H9 (cell line): ENCODE results near the gene ZNF70. TPM values are rescaled to one million over a fixed set of nuclear protein-coding genes. Genes with fewer than 3 reads are reported as not detected.

ENCODE experiments used
- DNase-seq: peaks from one replicate; pipeline ENCODE4 v3.0.0-alpha.2; 2017
- H2AFZ ChIP-seq: one replicate; pipeline ENCODE4 v1.6.1; 2013; ENCODE audit warnings: mild to moderate bottlenecking, low read length, control low read depth, moderate library complexity
- H2AK5ac ChIP-seq: 2 replicates; pipeline ENCODE4 v1.6.1; 2013; ENCODE audit warnings: low read length, control low read depth, mixed read lengths; ENCODE audit not compliant: insufficient read length
- H2BK120ac ChIP-seq: one replicate; pipeline ENCODE4 v1.6.1; 2013; ENCODE audit warnings: low read depth, mild to moderate bottlenecking, low read length, control low read depth, inconsistent platforms; ENCODE audit not compliant: poor library complexity, severe bottlenecking
- H2BK12ac ChIP-seq: 2 replicates; pipeline ENCODE4 v1.6.1; 2013; ENCODE audit warnings: low read length, control low read depth, mixed read lengths, low read depth; ENCODE audit not compliant: insufficient read length
- H2BK15ac ChIP-seq: 2 replicates; pipeline ENCODE4 v1.6.1; 2013; ENCODE audit warnings: low read depth, low read length, control low read depth
- H2BK20ac ChIP-seq: one replicate; pipeline ENCODE4 v1.6.1; 2013; ENCODE audit warnings: low read depth, mild to moderate bottlenecking, low read length, control low read depth, inconsistent platforms; ENCODE audit not compliant: poor library complexity, severe bottlenecking
- H2BK5ac ChIP-seq: 2 replicates; pipeline ENCODE4 v1.6.1; 2013; ENCODE audit warnings: low read length, control low read depth, mixed read lengths; ENCODE audit not compliant: insufficient read length
- H3K14ac ChIP-seq: 2 replicates; pipeline ENCODE4 v1.6.1; 2013; ENCODE audit warnings: low read length, control low read depth; ENCODE audit not compliant: insufficient read depth
- H3K18ac ChIP-seq: 2 replicates; pipeline ENCODE4 v1.6.1; 2013; ENCODE audit warnings: low read depth, mild to moderate bottlenecking, mixed read lengths, low read length, control low read depth; ENCODE audit not compliant: insufficient read length
- H3K23ac ChIP-seq: 2 replicates; pipeline ENCODE4 v1.6.1; 2013; ENCODE audit warnings: low read length, control low read depth, mixed read lengths, low read depth; ENCODE audit not compliant: insufficient read length
- H3K23me2 ChIP-seq: 2 replicates; pipeline ENCODE4 v1.6.1; 2013; ENCODE audit warnings: low read depth, mild to moderate bottlenecking, mixed read lengths, low read length, control low read depth; ENCODE audit not compliant: insufficient read length, poor library complexity, severe bottlenecking
- H3K27ac ChIP-seq: 2 replicates; pipeline ENCODE4 v1.5.1; 2013; ENCODE audit warnings: low read length, control low read depth, mixed read lengths, low read depth; ENCODE audit not compliant: insufficient read length
- H3K27me3 ChIP-seq: 2 replicates; pipeline ENCODE4 v1.6.1; 2013; ENCODE audit warnings: low read length, control low read depth, inconsistent platforms; ENCODE audit not compliant: insufficient read depth
- H3K4ac ChIP-seq: 2 replicates; pipeline ENCODE4 v1.6.1; 2013; ENCODE audit warnings: low read depth, mild to moderate bottlenecking, control low read depth, inconsistent platforms, low read length, moderate library complexity
- H3K4me1 ChIP-seq: 2 replicates; pipeline ENCODE4 v1.6.1; 2013; ENCODE audit warnings: low read length, control low read depth, inconsistent platforms; ENCODE audit not compliant: insufficient read depth
- H3K4me2 ChIP-seq: 2 replicates; pipeline ENCODE4 v1.6.1; 2013; ENCODE audit warnings: low read length, control low read depth, mixed read lengths; ENCODE audit not compliant: insufficient read length, insufficient read depth
- H3K56ac ChIP-seq: 2 replicates; pipeline ENCODE4 v1.6.1; 2013; ENCODE audit warnings: low read depth, mild to moderate bottlenecking, mixed read lengths, low read length, control low read depth; ENCODE audit not compliant: insufficient read length
- H3K79me1 ChIP-seq: 2 replicates; pipeline ENCODE4 v1.6.1; 2013; ENCODE audit warnings: low read depth, mild to moderate bottlenecking, moderate library complexity, low read length, control low read depth, inconsistent platforms; ENCODE audit not compliant: insufficient read depth, poor library complexity, severe bottlenecking
- H3K79me2 ChIP-seq: 2 replicates; pipeline ENCODE4 v1.6.1; 2013; ENCODE audit warnings: low read length, control low read depth, inconsistent platforms; ENCODE audit not compliant: insufficient read depth
- H3K9ac ChIP-seq: 2 replicates; pipeline ENCODE4 v1.6.1; 2013; ENCODE audit warnings: low read length, control low read depth, mixed read lengths; ENCODE audit not compliant: insufficient read length; ENCODE audit errors: extremely low read depth
- H3K9me3 ChIP-seq: one replicate; pipeline ENCODE4 v1.6.1; 2013; ENCODE audit warnings: low read depth, low read length, inconsistent platforms; ENCODE audit not compliant: control insufficient read depth
- H3T11ph ChIP-seq: one replicate; pipeline ENCODE4 v1.6.1; 2013; ENCODE audit warnings: mild to moderate bottlenecking, low read length, control low read depth, inconsistent platforms
- H4K20me1 ChIP-seq: one replicate; pipeline ENCODE4 v1.6.1; 2013; ENCODE audit not compliant: control insufficient read depth, insufficient read length, insufficient read depth
- H4K5ac ChIP-seq: 2 replicates; pipeline ENCODE4 v1.6.1; 2013; ENCODE audit warnings: low read depth, mild to moderate bottlenecking, mixed read lengths, low read length, control low read depth; ENCODE audit not compliant: insufficient read length
- H4K8ac ChIP-seq: replicated peaks from 2 replicates; pipeline ENCODE4 v1.6.1; 2013; ENCODE audit warnings: low read length, control low read depth, mixed read lengths, low read depth; ENCODE audit not compliant: insufficient read length
- H4K91ac ChIP-seq: 2 replicates; pipeline ENCODE4 v1.6.1; 2013; ENCODE audit warnings: low read depth, mild to moderate bottlenecking, moderate library complexity, mixed read lengths, low read length, control low read depth; ENCODE audit not compliant: insufficient read length
- H3K27ac Mint-ChIP-seq, 3 experiments: 2 replicates in 2 of 3; 3 replicates in 1 of 3; pipeline ENCODE4 v1.8.0; 2020 to 2021; ENCODE audit warnings: mixed read lengths in 3 of 3, mild to moderate bottlenecking in 1 of 3, moderate library complexity in 1 of 3
- H3K27me3 Mint-ChIP-seq: 2 replicates; pipeline ENCODE4 v1.8.0; 2021; ENCODE audit warnings: low read depth, mild to moderate bottlenecking, moderate library complexity, mixed read lengths
- H3K36me3 Mint-ChIP-seq, 3 experiments: 2 replicates in 2 of 3; 3 replicates in 1 of 3; pipeline ENCODE4 v1.8.0; 2020 to 2021; ENCODE audit warnings: low read depth in 3 of 3, mixed read lengths in 3 of 3; ENCODE audit not compliant: insufficient read depth in 1 of 3
- H3K4me1 Mint-ChIP-seq, 2 experiments: 2 replicates each; pipeline ENCODE4 v1.8.0; 2020; ENCODE audit warnings: mixed read lengths in 2 of 2
- H3K4me3 Mint-ChIP-seq, 2 experiments: 2 replicates in 1 of 2; 3 replicates in 1 of 2; pipeline ENCODE4 v1.8.0; 2020 to 2021; ENCODE audit warnings: mild to moderate bottlenecking in 2 of 2, mixed read lengths in 2 of 2, moderate library complexity in 1 of 2
- H3K9me3 Mint-ChIP-seq, 2 experiments: 2 replicates in 1 of 2; 3 replicates in 1 of 2; pipeline ENCODE4 v1.8.0; 2020; ENCODE audit warnings: mild to moderate bottlenecking in 2 of 2, mixed read lengths in 2 of 2, moderate library complexity in 1 of 2
- WGBS: extraction: QIAGEN DNeasy Blood & Tissue Kit; methylation state at CpG from one replicate; pipeline ENCODE4 v1.1.7; 2013; ENCODE audit warnings: missing lambda C conversion rate, low lambda C conversion rate, mixed read lengths; ENCODE audit not compliant: insufficient read length; ENCODE audit errors: extremely low coverage; 5-methylcytosine and 5-hydroxymethylcytosine counted together
- total RNA-seq: library from RNA; stranded (reverse); gene quantifications from 2 replicates; pipeline ENCODE4 v1.2.1, GENCODE V29; 2021
- TF ChIP-seq, protein P1 (sequence below): fragments of 200-600 bp; sonication (generic); conservative IDR thresholded peaks from 3 replicates; pipeline ENCODE4 v1.8.0; 2021; ENCODE audit warnings: antibody characterized with exemption, mild to moderate bottlenecking

The ZNF70 gene
- total RNA-seq, 1 experiment from 2014 or later: 3.5 TPM

DNA sequence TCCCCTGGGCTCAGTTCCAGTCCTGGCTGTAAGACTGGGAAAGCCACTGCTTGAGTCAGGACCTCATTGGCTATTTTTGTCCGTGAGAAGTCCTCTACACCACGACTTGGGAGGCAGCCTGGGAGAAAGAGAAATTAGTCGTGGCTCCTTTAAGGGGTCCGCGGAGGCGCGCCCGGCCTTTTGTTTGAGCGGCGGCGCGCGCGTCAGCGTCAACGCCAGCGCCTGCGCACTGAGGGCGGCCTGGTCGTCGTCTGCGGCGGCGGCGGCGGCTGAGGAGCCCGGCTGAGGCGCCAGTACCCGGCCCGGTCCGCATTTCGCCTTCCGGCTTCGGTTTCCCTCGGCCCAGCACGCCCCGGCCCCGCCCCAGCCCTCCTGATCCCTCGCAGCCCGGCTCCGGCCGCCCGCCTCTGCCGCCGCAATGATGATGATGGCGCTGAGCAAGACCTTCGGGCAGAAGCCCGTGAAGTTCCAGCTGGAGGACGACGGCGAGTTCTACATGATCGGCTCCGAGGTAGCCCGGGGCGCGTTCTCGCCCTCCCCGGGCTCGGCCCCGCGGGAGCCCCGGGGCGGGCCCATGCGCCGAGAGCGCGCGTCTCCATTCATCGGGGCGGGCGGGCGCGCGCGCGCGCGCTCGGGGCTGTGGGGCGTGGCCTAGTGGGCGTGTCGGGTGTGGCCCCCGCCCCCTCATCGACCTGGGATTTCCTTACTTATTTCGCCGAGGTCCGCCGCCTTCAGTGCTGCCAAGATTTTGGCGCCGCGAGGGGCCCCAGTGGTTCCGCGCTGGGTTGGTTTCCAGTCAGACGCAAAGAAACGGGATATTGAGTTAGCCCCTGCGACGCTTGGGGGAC lies 36.1 kb upstream of the ZNF70 start, which contains the start of gene SMARCB1:
Gene SMARCB1, plus strand, starts transcription at position 215 of the 848 bp plus-strand sequence. Its CDS starts 204 bp downstream, at position 419.
- Histone ChIP-seq H3K4me1 (peaks cover 2% of the 10 kb centered on the region; the same call in 1 of the 2 replicates), H3K23me2 (peaks cover 2% of the 10 kb centered on the region), H4K20me1 (no peaks in the 10 kb centered on the region), H3K79me1 (no peaks in the 10 kb centered on the region), H3K79me2 (peaks cover 16% of the 10 kb centered on the region; the same call in 1 of the 2 replicates), H2BK12ac (peak within 1 kb of the TSS; percentile 9), H4K8ac (no peak within 1 kb of the TSS), H3K23ac (no peak within 1 kb of the TSS), H2AK5ac (no peak within 1 kb of the TSS), H2BK15ac (no peak within 1 kb of the TSS), H3K27me3 (no peaks in the 10 kb centered on the region), H3K56ac (no peak within 1 kb of the TSS), H3K14ac (peak within 1 kb of the TSS; percentile 99), H3K27ac (peak within 1 kb of the TSS; percentile 54), H3K18ac (peak within 1 kb of the TSS; percentile 99), H4K91ac (no peak within 1 kb of the TSS), H2AFZ (peak within 1 kb of the TSS; percentile 7), H4K5ac (no peak within 1 kb of the TSS), H3K4ac (no peak within 1 kb of the TSS; the same call in 1 of the 2 replicates), H2BK120ac (no peak within 1 kb of the TSS), H3T11ph (no peak within 1 kb of the TSS), H2BK20ac (no peak within 1 kb of the TSS), H2BK5ac (no peak within 1 kb of the TSS), H3K4me2 (peak within 1 kb of the TSS; percentile 70), H3K9ac (peak within 1 kb of the TSS; percentile 94), H3K9me3 (no peaks in the 10 kb centered on the region)
- Mint-ChIP-seq H3K27ac (peak within 1 kb of the TSS; percentile 88 to 96 (median 96); a peak in 6 of 7 replicates), H3K36me3 (peaks cover 0 to 11% (median 10%) of the 10 kb centered on the region in 3 experiments; a peak in 5 of 7 replicates), H3K4me3 (peak within 1 kb of the TSS; percentile 88 to 95), H3K9me3 (no peaks in the 10 kb centered on the region), H3K27me3 (no peaks in the 10 kb centered on the region), H3K4me1 (peaks cover 22 to 30% of the 10 kb centered on the region in 2 experiments)
- DNase-seq: peak; percentile 84
- TF ChIP-seq, protein P1, sequence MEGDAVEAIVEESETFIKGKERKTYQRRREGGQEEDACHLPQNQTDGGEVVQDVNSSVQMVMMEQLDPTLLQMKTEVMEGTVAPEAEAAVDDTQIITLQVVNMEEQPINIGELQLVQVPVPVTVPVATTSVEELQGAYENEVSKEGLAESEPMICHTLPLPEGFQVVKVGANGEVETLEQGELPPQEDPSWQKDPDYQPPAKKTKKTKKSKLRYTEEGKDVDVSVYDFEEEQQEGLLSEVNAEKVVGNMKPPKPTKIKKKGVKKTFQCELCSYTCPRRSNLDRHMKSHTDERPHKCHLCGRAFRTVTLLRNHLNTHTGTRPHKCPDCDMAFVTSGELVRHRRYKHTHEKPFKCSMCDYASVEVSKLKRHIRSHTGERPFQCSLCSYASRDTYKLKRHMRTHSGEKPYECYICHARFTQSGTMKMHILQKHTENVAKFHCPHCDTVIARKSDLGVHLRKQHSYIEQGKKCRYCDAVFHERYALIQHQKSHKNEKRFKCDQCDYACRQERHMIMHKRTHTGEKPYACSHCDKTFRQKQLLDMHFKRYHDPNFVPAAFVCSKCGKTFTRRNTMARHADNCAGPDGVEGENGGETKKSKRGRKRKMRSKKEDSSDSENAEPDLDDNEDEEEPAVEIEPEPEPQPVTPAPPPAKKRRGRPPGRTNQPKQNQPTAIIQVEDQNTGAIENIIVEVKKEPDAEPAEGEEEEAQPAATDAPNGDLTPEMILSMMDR: 0 out of 3 replicates have a peak, but pooled peaks have one; percentile 10
- no CpG with 5 or more reads among the region's 97 CpGs for WGBS
